Stomach smooth muscle (tissue), 2 donors: ENCODE results near the gene PDXK.

ENCODE experiments used
- H3K27ac ChIP-seq: one replicate; pipeline ENCODE4 v1.7.0; 2013; ENCODE audit warnings: mild to moderate bottlenecking, low read length, inconsistent platforms
- H3K27me3 ChIP-seq, 2 donors: one replicate each; pipeline ENCODE4 v1.7.0; 2013; ENCODE audit warnings: low read length in 2 of 2; ENCODE audit not compliant: insufficient read depth in 2 of 2, control insufficient read depth in 1 of 2
- H3K36me3 ChIP-seq, 2 donors: one replicate each; pipeline ENCODE4 v1.7.0; 2013; ENCODE audit warnings: low read length in 2 of 2; ENCODE audit not compliant: control insufficient read depth in 2 of 2, insufficient read depth in 2 of 2
- H3K4me1 ChIP-seq: one replicate; pipeline ENCODE4 v1.7.0; 2013; ENCODE audit warnings: low read length; ENCODE audit not compliant: control insufficient read depth, insufficient read depth
- H3K4me3 ChIP-seq, 2 donors: one replicate each; pipeline ENCODE4 v1.7.0; 2013; ENCODE audit warnings: low read length in 2 of 2
- H3K9ac ChIP-seq, 2 donors: one replicate each; pipeline ENCODE4 v1.7.0; 2013; ENCODE audit warnings: low read length in 2 of 2, mild to moderate bottlenecking in 1 of 2
- H3K9me3 ChIP-seq, 2 donors: one replicate each; pipeline ENCODE4 v1.7.0; 2013; ENCODE audit warnings: low read length in 2 of 2; ENCODE audit not compliant: control insufficient read depth in 2 of 2
- donor health status: healthy.
- donor health status: Pancreatic carcinoma.

PDXK gene

GRCh38 chr21:43688906-43689305 is 30.0 kb upstream of the PDXK start:
- H3K4me3 ChIP-seq, result no peak overlapping the region
- no peak overlapping the region for H3K9ac ChIP-seq
- no peak overlapping the region for H3K27ac ChIP-seq
- no peaks in the 10 kb centered on the region for H3K4me1 ChIP-seq
- no peaks in the 10 kb centered on the region for H3K9me3 ChIP-seq
- peaks cover 67 to 75% of the 10 kb centered on the region in 2 donors for H3K36me3 ChIP-seq
- H3K27me3 ChIP-seq, result no peaks in the 10 kb centered on the region

GRCh38 chr21:43689556-43690337 is 29.2 kb upstream of the PDXK start:
- H3K9me3 ChIP-seq, result no peaks in the 10 kb centered on the region
- peaks cover 71 to 77% of the 10 kb centered on the region in 2 donors for H3K36me3 ChIP-seq
- H3K4me1 ChIP-seq, result no peaks in the 10 kb centered on the region
- H3K9ac ChIP-seq, result no peak overlapping the region
- no peaks in the 10 kb centered on the region for H3K27me3 ChIP-seq
- H3K4me3 ChIP-seq, result no peak overlapping the region
- H3K27ac ChIP-seq, result no peak overlapping the region

GRCh38 chr21:43690346-43690745 is 28.6 kb upstream of the PDXK start:
- Histone ChIP-seq H3K9me3 (no peaks in the 10 kb centered on the region), H3K9ac (no peak overlapping the region), H3K36me3 (peaks cover 65 to 75% of the 10 kb centered on the region in 2 donors), H3K4me1 (no peaks in the 10 kb centered on the region), H3K27ac (no peak overlapping the region), H3K27me3 (no peaks in the 10 kb centered on the region), H3K4me3 (no peak overlapping the region)

GRCh38 chr21:43691086-43691795 is 27.7 kb upstream of the PDXK start:
- Histone ChIP-seq H3K27ac (no peak overlapping the region), H3K9me3 (no peaks in the 10 kb centered on the region), H3K4me1 (no peaks in the 10 kb centered on the region), H3K27me3 (no peaks in the 10 kb centered on the region), H3K4me3 (no peak overlapping the region), H3K36me3 (peaks cover 59 to 73% of the 10 kb centered on the region in 2 donors), H3K9ac (no peak overlapping the region)

GRCh38 chr21:43691801-43692200 is 27.1 kb upstream of the PDXK start:
- Histone ChIP-seq H3K36me3 (peaks cover 53 to 69% of the 10 kb centered on the region in 2 donors), H3K9me3 (no peaks in the 10 kb centered on the region), H3K4me3 (no peak overlapping the region), H3K27me3 (no peaks in the 10 kb centered on the region), H3K9ac (no peak overlapping the region), H3K4me1 (no peaks in the 10 kb centered on the region), H3K27ac (no peak overlapping the region)

GRCh38 chr21:43692949-43693348 is 26.0 kb upstream of the PDXK start:
- H3K27me3 ChIP-seq, result no peaks in the 10 kb centered on the region
- no peaks in the 10 kb centered on the region for H3K9me3 ChIP-seq
- H3K36me3 ChIP-seq, result peaks cover 47 to 64% of the 10 kb centered on the region in 2 donors
- H3K4me3 ChIP-seq, result no peak overlapping the region
- no peaks in the 10 kb centered on the region for H3K4me1 ChIP-seq
- H3K27ac ChIP-seq, result no peak overlapping the region
- no peak overlapping the region for H3K9ac ChIP-seq

GRCh38 chr21:43693981-43694380 is 24.9 kb upstream of the PDXK start:
- Histone ChIP-seq H3K27me3 (no peaks in the 10 kb centered on the region), H3K27ac (no peak overlapping the region), H3K4me3 (no peak overlapping the region), H3K9ac (no peak overlapping the region), H3K36me3 (peaks cover 41 to 55% of the 10 kb centered on the region in 2 donors), H3K4me1 (no peaks in the 10 kb centered on the region), H3K9me3 (no peaks in the 10 kb centered on the region)

- no peaks in the 10 kb centered on the region for H3K4me1 ChIP-seq
- H3K9ac ChIP-seq, result no peak overlapping the region
- H3K9me3 ChIP-seq, result no peaks in the 10 kb centered on the region
- no peak overlapping the region for H3K4me3 ChIP-seq
- no peak overlapping the region for H3K27ac ChIP-seq
- no peaks in the 10 kb centered on the region for H3K27me3 ChIP-seq
- peaks cover 39 to 51% of the 10 kb centered on the region in 2 donors for H3K36me3 ChIP-seq
Observed at GRCh38 chr21:43694437-43695079, 24.4 kb upstream of the PDXK start.

- no peaks in the 10 kb centered on the region for H3K27me3 ChIP-seq
- H3K36me3 ChIP-seq, result peaks cover 23 to 36% of the 10 kb centered on the region in 2 donors
- no peak overlapping the region for H3K9ac ChIP-seq
- no peak overlapping the region for H3K4me3 ChIP-seq
- no peaks in the 10 kb centered on the region for H3K4me1 ChIP-seq
- no peaks in the 10 kb centered on the region for H3K9me3 ChIP-seq
- H3K27ac ChIP-seq, result no peak overlapping the region
Observed at GRCh38 chr21:43696214-43696613, 22.7 kb upstream of the PDXK start.

- Histone ChIP-seq H3K9me3 (no peaks in the 10 kb centered on the region), H3K27ac (no peak overlapping the region), H3K4me3 (no peak overlapping the region), H3K4me1 (peaks cover 3% of the 10 kb centered on the region), H3K27me3 (no peaks in the 10 kb centered on the region), H3K36me3 (peaks cover 14 to 24% of the 10 kb centered on the region in 2 donors), H3K9ac (no peak overlapping the region)
Observed at GRCh38 chr21:43697758-43698643, 20.9 kb upstream of the PDXK start.
